Measurements from ENCODE around the gene SLC25A22.

DNA sequence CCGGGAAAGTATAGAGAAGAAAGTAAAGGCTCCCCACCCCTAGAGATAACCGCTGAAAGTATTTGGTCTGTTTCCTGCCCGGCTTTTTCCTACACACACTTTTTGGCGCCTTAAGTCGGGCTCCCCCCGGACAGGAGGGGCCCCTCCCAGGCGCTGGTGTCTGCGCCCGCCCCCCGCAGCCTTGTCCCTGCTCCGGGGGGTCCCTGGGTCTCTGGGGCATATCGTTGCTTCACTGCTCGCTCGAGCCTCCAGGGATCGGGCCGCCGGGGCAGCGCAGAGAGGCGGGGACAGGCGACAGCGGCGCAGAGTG is 28.7 kb upstream of the SLC25A22 start:
- TF ChIP-seq, protein P1, sequence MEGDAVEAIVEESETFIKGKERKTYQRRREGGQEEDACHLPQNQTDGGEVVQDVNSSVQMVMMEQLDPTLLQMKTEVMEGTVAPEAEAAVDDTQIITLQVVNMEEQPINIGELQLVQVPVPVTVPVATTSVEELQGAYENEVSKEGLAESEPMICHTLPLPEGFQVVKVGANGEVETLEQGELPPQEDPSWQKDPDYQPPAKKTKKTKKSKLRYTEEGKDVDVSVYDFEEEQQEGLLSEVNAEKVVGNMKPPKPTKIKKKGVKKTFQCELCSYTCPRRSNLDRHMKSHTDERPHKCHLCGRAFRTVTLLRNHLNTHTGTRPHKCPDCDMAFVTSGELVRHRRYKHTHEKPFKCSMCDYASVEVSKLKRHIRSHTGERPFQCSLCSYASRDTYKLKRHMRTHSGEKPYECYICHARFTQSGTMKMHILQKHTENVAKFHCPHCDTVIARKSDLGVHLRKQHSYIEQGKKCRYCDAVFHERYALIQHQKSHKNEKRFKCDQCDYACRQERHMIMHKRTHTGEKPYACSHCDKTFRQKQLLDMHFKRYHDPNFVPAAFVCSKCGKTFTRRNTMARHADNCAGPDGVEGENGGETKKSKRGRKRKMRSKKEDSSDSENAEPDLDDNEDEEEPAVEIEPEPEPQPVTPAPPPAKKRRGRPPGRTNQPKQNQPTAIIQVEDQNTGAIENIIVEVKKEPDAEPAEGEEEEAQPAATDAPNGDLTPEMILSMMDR (IDR thresholded peaks at IDR 0.05; ENCODE audit: insufficient read depth, low read length, poor library complexity, severe bottlenecking): no peak
- TF ChIP-seq EZH2phosphoT487 (conservative IDR thresholded peaks at IDR 0.05; ENCODE audit: low read length): peak; percentile 94; the same call in 1 of the 2 replicates
